Smooth muscle cell of the pulmonary artery (primary cell): Measurements from ENCODE around the gene KRTAP9-1. TPM values are rescaled to one million over a fixed set of nuclear protein-coding genes. Genes with fewer than 3 reads are reported as not detected.

Experiments used
- total RNA-seq: library from RNA; depleted of rRNA; stranded (reverse); fragments of >200 nt; gene quantifications from 2 replicates; pipeline ENCODE4 v1.2.3, GENCODE V29; 2014

The KRTAP9-1 gene, protein sequence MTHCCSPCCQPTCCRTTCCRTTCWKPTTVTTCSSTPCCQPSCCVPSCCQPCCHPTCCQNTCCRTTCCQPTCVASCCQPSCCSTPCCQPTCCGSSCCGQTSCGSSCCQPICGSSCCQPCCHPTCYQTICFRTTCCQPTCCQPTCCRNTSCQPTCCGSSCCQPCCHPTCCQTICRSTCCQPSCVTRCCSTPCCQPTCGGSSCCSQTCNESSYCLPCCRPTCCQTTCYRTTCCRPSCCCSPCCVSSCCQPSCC
- total RNA-seq, result not detected in 2 replicates

GRCh38 chr17:41189837-41190318, at the start of gene KRTAP9-1:
KRTAP9-1 (plus strand) TSS chr17:41189887; CDS start chr17:41189887, 0 bp downstream.

GRCh38 chr17:41140360-41141131, 49.1 kb upstream of the KRTAP9-1 start, which contains the start of gene KRTAP4-6:
KRTAP4-6 (minus strand) TSS chr17:41140544; CDS start chr17:41140487, 57 bp downstream.

DNA sequence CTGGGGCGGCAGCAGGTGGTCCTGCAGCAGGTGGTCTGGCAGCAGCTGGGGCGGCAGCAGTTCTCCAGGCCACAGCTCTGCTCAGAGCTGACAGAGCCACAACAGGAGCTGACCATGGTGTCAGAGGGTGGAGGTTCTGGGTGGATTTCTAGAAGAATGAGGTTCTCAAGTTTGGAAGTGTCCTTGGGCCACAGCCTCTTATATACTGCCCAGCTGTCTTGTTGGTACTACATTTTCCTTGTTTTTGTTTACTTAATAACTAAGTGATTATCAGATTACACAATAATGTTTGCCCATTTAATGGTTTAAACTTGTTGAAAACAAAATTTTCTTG, 40.1 kb upstream of the KRTAP9-1 start, which contains the start of gene KRTAP4-5:
Gene KRTAP4-5 (minus strand): TSS at position 174 of the 334 bp plus-strand sequence. CDS start 58 bp downstream, at position 116.

DNA sequence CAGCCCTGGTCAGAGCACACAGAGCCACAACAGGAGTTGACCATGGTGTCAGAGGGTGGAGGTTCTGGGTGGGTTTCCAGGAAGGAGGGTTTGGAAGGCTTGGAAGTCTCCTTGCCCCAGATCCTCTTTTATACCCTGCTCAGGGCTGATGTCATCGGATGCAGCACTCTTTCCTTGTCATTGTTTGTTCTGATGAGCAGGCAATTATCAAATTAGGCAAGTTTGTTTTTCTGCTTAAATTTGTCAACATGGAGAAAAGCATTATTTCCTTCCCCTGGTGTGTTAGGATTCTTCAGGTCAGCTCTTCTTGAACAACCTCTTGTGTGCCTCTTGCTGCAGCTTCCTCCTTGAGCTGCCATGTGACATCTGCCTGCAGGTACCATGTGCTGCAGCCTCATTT, 29.0 kb upstream of the KRTAP9-1 start, which contains the start of gene KRTAP4-4:
Gene KRTAP4-4 (minus strand): TSS at position 101 of the 400 bp plus-strand sequence. CDS start 57 bp downstream, at position 44.

DNA sequence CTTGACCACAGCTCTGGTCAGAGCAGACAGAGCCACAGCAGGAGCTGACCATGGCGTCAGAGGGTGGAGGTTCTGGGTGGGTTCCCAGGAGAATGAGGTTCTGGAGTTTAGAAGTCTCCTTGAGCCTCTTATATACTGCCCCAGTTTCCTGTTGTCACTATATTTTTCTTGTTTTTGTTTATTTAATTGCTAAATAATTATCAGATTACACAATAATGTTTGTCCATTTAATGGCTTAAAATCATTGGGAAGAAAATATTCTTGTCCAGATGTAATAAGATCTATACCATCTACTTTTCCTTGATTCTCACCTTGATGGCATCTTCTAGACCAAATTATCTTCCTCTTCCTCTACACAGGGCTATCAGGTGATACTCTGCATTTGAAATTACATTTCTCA, 21.6 kb upstream of the KRTAP9-1 start, which contains the start of gene KRTAP4-3:
Gene KRTAP4-3 (minus strand): TSS at position 101 of the 400 bp plus-strand sequence. CDS start 49 bp downstream, at position 52.

DNA sequence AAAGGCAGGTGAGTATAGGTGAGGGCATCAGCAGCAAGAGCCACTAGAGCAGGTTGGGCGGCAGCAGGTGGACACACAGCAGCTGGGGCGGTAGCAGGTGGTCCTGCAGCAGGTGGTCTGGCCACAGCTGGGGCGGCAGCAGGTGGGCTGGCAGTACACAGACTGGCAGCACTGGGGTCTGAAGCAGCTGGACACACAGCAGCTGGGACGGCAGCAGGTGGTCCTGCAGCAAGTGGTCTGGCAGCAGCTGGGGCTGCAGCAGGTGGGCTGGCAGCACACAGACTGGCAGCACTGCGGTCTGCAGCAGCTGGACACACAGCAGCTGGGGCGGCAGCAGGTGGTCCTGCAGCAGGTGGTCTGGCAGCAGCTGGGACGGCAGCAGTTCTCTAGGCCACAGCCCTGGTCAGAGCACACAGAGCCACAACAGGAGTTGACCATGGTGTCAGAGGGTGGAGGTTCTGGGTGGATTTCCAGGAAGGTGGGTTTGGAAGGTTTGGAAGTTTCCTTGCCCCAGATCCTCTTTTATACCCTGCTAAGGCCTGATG, 11.9 kb upstream of the KRTAP9-1 start, which contains the start of gene KRTAP4-2:
Gene KRTAP4-2 (minus strand): TSS at position 495 of the 545 bp plus-strand sequence. CDS start 57 bp downstream, at position 438.

DNA sequence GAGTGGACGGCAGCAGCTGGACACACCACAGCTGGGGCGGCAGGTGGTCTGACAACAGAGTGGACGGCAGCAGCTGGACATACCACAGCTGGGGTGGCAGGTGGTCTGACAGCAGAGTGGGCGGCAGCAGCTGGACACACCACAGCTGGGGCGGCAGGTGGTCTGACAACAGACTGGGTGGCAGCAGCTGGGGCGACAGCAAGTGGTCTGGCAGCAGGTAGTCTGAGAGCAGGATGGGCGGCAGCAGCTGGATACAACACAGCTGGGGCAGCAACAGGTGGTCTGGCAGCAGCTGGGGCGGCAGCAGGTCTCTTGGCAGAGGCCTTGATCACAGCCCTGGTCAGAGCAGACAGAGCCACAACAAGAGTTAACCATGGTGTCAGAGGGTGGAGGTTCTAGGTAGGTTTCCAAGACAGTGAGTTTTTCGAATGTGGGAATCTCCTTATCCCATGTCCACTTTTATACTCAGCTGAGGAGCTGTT, 5.2 kb upstream of the KRTAP9-1 start, which contains the start of gene KRTAP4-1:
Gene KRTAP4-1 (minus strand): TSS at position 432 of the 482 bp plus-strand sequence. CDS start 57 bp downstream, at position 375.

DNA sequence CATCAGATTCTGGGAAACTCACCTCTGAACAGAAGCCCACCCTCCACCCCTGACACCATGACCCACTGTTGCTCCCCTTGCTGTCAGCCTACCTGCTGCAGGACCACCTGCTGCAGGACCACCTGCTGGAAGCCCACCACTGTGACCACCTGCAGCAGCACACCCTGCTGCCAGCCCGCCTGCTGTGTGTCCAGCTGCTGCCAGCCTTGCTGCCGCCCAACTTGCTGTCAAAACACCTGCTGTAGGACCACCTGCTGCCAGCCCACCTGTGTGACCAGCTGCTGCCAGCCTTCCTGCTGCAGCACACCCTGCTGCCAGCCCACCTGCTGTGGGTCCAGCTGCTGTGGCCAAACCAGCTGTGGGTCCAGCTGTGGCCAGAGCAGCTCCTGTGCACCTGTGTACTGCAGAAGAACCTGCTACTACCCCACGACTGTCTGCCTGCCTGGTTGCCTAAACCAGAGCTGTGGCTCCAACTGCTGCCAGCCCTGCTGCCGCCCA, 37.0 kb downstream of the KRTAP9-1 start, which contains the start of gene KRTAP9-2:
Gene KRTAP9-2 (plus strand): TSS at position 51 of the 498 bp plus-strand sequence. CDS start 7 bp downstream, at position 58.

GRCh38 chr17:41232399-41233105, 42.9 kb downstream of the KRTAP9-1 start, which contains the start of gene KRTAP9-3:
KRTAP9-3 (plus strand) TSS chr17:41232449; CDS start chr17:41232502, 53 bp downstream.

GRCh38 chr17:41237949-41238437, 48.3 kb downstream of the KRTAP9-1 start, which contains the start of gene KRTAP9-8:
KRTAP9-8 (plus strand) TSS chr17:41237999; CDS start chr17:41238052, 53 bp downstream.

Other genes with a start within 250 kb of the KRTAP9-1 start
- gene KRT39, start 222.9 kb upstream of the KRTAP9-1 start, total RNA-seq, result not detected in 2 replicates
- gene KRT40, start 205.6 kb upstream of the KRTAP9-1 start, total RNA-seq, result not detected in 2 replicates
- not detected in 2 replicates for gene KRTAP3-3, start 195.7 kb upstream of the KRTAP9-1 start, total RNA-seq
- not detected in 2 replicates for gene KRTAP3-2, start 190.0 kb upstream of the KRTAP9-1 start, total RNA-seq
- not detected in 2 replicates for gene KRTAP3-1, start 180.8 kb upstream of the KRTAP9-1 start, total RNA-seq
- gene KRTAP1-5, start 162.7 kb upstream of the KRTAP9-1 start, total RNA-seq, result 0.72 and 1.6 TPM in 2 replicates
- not detected in 2 replicates for gene KRTAP1-4, start 159.7 kb upstream of the KRTAP9-1 start, total RNA-seq
- not detected in 2 replicates for gene KRTAP1-3, start 155.0 kb upstream of the KRTAP9-1 start, total RNA-seq
- gene KRTAP1-1, start 148.4 kb upstream of the KRTAP9-1 start, total RNA-seq, result not detected in 2 replicates
- gene KRTAP2-1, start 142.6 kb upstream of the KRTAP9-1 start, total RNA-seq, result not detected in 2 replicates
- gene KRTAP2-2, start 134.7 kb upstream of the KRTAP9-1 start, total RNA-seq, result not detected in 2 replicates
- gene KRTAP2-3, start 129.8 kb upstream of the KRTAP9-1 start, total RNA-seq, result 0.56 TPM in 1 of 2 replicates, not detected in the other
- gene KRTAP2-4, start 124.0 kb upstream of the KRTAP9-1 start, total RNA-seq, result not detected in 2 replicates
- gene KRTAP4-7, start 105.7 kb upstream of the KRTAP9-1 start, total RNA-seq, result not detected in 2 replicates
- gene KRTAP4-8, start 91.7 kb upstream of the KRTAP9-1 start, total RNA-seq, result not detected in 2 replicates
- gene KRTAP4-16, start 87.7 kb upstream of the KRTAP9-1 start, total RNA-seq, result not detected in 2 replicates
- not detected in 2 replicates for gene KRTAP4-9, start 84.5 kb upstream of the KRTAP9-1 start, total RNA-seq
- not detected in 2 replicates for gene KRTAP4-11, start 71.5 kb upstream of the KRTAP9-1 start, total RNA-seq
- not detected in 2 replicates for gene KRTAP4-12, start 65.7 kb upstream of the KRTAP9-1 start, total RNA-seq
- gene KRTAP4-6, start 49.3 kb upstream of the KRTAP9-1 start, total RNA-seq, result not detected in 2 replicates
- not detected in 2 replicates for gene KRTAP4-5, start 40.1 kb upstream of the KRTAP9-1 start, total RNA-seq
- not detected in 2 replicates for gene KRTAP4-4, start 29.1 kb upstream of the KRTAP9-1 start, total RNA-seq
- gene KRTAP4-3, start 21.7 kb upstream of the KRTAP9-1 start, total RNA-seq, result not detected in 2 replicates
- gene KRTAP4-2, start 11.7 kb upstream of the KRTAP9-1 start, total RNA-seq, result not detected in 2 replicates
- not detected in 2 replicates for gene KRTAP4-1, start 5.0 kb upstream of the KRTAP9-1 start, total RNA-seq
- not detected in 2 replicates for gene KRTAP9-2, start 36.8 kb downstream of the KRTAP9-1 start, total RNA-seq
- gene KRTAP9-3, start 42.6 kb downstream of the KRTAP9-1 start, total RNA-seq, result not detected in 2 replicates
- not detected in 2 replicates for gene KRTAP9-8, start 48.1 kb downstream of the KRTAP9-1 start, total RNA-seq
- gene KRTAP9-4, start 59.8 kb downstream of the KRTAP9-1 start, total RNA-seq, result not detected in 2 replicates
- gene KRTAP9-9, start 65.5 kb downstream of the KRTAP9-1 start, total RNA-seq, result not detected in 2 replicates
- gene KRTAP9-6, start 75.5 kb downstream of the KRTAP9-1 start, total RNA-seq, result not detected in 2 replicates
- not detected in 2 replicates for gene KRTAP9-7, start 85.8 kb downstream of the KRTAP9-1 start, total RNA-seq
- not detected in 2 replicates for gene KRTAP29-1, start 113.0 kb downstream of the KRTAP9-1 start, total RNA-seq
- gene KRTAP16-1, start 119.4 kb downstream of the KRTAP9-1 start, total RNA-seq, result not detected in 2 replicates
- gene KRTAP17-1, start 125.8 kb downstream of the KRTAP9-1 start, total RNA-seq, result not detected in 2 replicates
- gene KRT33A, start 160.9 kb downstream of the KRTAP9-1 start, total RNA-seq, result not detected in 2 replicates
- gene KRT33B, start 179.9 kb downstream of the KRTAP9-1 start, total RNA-seq, result not detected in 2 replicates
- 0.20 and 0.46 TPM in 2 replicates for gene KRT34, start 192.4 kb downstream of the KRTAP9-1 start, total RNA-seq
- not detected in 2 replicates for gene KRT31, start 207.7 kb downstream of the KRTAP9-1 start, total RNA-seq
- gene KRT37, start 234.7 kb downstream of the KRTAP9-1 start, total RNA-seq, result not detected in 2 replicates